Tibial nerve (tissue), 4 donors: ENCODE measurements around the gene CRYBB1. TPM values are rescaled to one million over a fixed set of nuclear protein-coding genes. Genes with fewer than 3 reads are reported as not detected.

ENCODE experiments used
- DNase-seq, 2 donors: peaks; one replicate each; pipeline ENCODE4 v3.0.0-alpha.2; 2019; ENCODE audit warnings: low spot score in 2 of 2
- H3K27ac ChIP-seq, 4 donors: fragments of 200-600 bp; sonication (generic) in 3 of 4; one replicate each; pipeline ENCODE4 v1.5.1; 2017 to 2019; ENCODE audit warnings: mild to moderate bottlenecking in 1 of 4
- H3K27me3 ChIP-seq, 2 donors: fragments of 200-600 bp; sonication (generic) in 1 of 2; one replicate each; pipeline versions ENCODE4 v1.5.1 to v1.6.0; 2017 to 2019
- H3K36me3 ChIP-seq, 3 donors: fragments of 200-600 bp; sonication (generic); one replicate each; pipeline ENCODE4 v1.5.1; 2018 to 2019
- H3K4me1 ChIP-seq, 4 donors: fragments of 200-600 bp; sonication (generic) in 3 of 4; one replicate each; pipeline ENCODE4 v1.5.1; 2017 to 2019
- H3K4me3 ChIP-seq, 4 donors: fragments of 200-600 bp; sonication (generic) in 3 of 4; one replicate each; pipeline ENCODE4 v1.5.1; 2017 to 2019; ENCODE audit warnings: mild to moderate bottlenecking in 1 of 4, moderate library complexity in 1 of 4
- H3K9me3 ChIP-seq, 4 donors: fragments of 200-600 bp; sonication (generic) in 3 of 4; one replicate each; pipeline ENCODE4 v1.5.1; 2017 to 2019
- EP300 ChIP-seq, 2 donors: sonication (generic); formaldehyde crosslinking; IDR thresholded peaks; one replicate each; pipeline ENCODE4 v1.6.1; 2017; ENCODE audit warnings: antibody characterized with exemption in 2 of 2, mild to moderate bottlenecking in 1 of 2
- POLR2A ChIP-seq, 2 donors: fragments of 450-650 bp; IDR thresholded peaks; one replicate each; pipeline ENCODE4 v1.6.1; 2017; ENCODE audit warnings: antibody characterized with exemption in 2 of 2, mild to moderate bottlenecking in 2 of 2, moderate library complexity in 2 of 2
- WGBS, 2 donors: methylation state at CpG; one replicate each; pipeline ENCODE4 v1.1.5; 2018; 5-methylcytosine and 5-hydroxymethylcytosine counted together
- total RNA-seq, 4 donors: library from RNA; depleted of rRNA; stranded (reverse); fragments of >200 nt; gene quantifications; one replicate each; pipeline ENCODE4 v1.1.0, GENCODE V29; 2016
- TF ChIP-seq, protein P1 (sequence below), 5 experiments: fragments of 200-600 bp in 3 of 5; fragments of 450-650 bp in 2 of 5; sonication (generic) in 3 of 5; IDR thresholded peaks; one replicate each; pipeline ENCODE4 v1.5.1; 2016 to 2019; ENCODE audit warnings: antibody characterized with exemption in 5 of 5, mild to moderate bottlenecking in 3 of 5, moderate library complexity in 2 of 5

CRYBB1 gene
- total RNA-seq, 4 donors from 2014 or later: 0.84 to 4.8 (median 1.8) TPM

DNA sequence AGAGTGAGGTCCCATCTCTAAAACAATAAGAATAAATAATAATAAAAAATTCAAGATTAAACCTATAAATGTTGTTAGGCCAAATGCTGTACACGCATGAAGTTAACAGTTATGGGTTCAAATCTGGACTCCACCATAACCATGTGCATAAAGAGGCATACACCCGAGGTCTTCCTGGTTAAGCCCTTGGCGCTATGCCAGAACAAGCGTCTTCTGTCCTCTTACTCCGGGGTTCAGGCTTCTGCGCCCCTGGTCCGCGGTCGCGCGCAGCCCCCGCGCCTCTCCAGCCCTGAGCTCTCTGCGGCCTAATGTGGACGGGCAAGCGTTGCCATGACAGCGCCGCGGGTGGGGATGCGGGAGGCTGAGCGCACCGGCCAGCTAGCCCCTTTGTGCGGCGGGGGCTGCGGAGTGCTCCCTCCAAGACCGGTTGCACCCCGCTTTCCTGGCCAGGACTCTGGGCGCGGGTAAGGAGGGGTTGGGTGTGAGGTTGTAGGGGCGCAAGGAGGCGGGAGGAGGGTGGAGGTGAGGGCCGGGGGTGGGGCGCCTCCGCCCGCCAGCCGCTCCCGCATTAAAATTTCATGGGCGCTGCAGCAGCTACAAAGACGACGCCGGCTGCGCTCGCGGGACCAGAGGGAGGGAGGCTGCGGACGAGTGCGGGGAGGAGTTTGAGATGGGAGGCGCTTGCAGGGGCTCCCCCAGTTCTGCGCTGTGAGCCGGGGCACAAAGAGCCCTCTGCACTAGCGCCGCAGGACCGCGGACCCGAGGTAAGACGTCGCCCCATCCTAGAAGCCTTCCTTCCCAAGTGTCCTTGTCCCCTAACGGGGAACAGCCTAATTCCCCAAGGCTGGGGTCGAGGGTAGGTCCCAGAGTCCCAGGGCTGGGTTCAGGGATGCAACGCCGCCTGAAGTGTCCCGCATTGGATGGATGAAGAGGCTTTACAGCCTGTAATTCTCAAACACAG lies 39.3 kb upstream of the CRYBB1 start, which contains the start of gene MIAT:
Gene MIAT, plus strand, starts transcription at position 698 of the 961 bp plus-strand sequence.
- no peaks in the 10 kb centered on the region for H3K36me3 ChIP-seq
- WGBS, 2 donors: 2 to 3% methylated on average over 49 to 60 of the region's 62 CpGs
- DNase-seq: no peak
- no peaks in the 10 kb centered on the region for H3K9me3 ChIP-seq
- H3K27ac ChIP-seq: no peak within 1 kb of the TSS
- peaks cover 0 to 25% (median 19%) of the 10 kb centered on the region in 4 donors for H3K4me1 ChIP-seq
- peak within 1 kb of the TSS in 3 of 4 donors; percentile 2 to 38 (median 31) for H3K4me3 ChIP-seq
- peaks cover 6 to 87% of the 10 kb centered on the region in 2 donors for H3K27me3 ChIP-seq
- TF ChIP-seq POLR2A (IDR thresholded peaks at IDR 0.05) (no peak), EP300 (IDR thresholded peaks at IDR 0.05) (no peak)
- TF ChIP-seq, protein P1, sequence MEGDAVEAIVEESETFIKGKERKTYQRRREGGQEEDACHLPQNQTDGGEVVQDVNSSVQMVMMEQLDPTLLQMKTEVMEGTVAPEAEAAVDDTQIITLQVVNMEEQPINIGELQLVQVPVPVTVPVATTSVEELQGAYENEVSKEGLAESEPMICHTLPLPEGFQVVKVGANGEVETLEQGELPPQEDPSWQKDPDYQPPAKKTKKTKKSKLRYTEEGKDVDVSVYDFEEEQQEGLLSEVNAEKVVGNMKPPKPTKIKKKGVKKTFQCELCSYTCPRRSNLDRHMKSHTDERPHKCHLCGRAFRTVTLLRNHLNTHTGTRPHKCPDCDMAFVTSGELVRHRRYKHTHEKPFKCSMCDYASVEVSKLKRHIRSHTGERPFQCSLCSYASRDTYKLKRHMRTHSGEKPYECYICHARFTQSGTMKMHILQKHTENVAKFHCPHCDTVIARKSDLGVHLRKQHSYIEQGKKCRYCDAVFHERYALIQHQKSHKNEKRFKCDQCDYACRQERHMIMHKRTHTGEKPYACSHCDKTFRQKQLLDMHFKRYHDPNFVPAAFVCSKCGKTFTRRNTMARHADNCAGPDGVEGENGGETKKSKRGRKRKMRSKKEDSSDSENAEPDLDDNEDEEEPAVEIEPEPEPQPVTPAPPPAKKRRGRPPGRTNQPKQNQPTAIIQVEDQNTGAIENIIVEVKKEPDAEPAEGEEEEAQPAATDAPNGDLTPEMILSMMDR (IDR thresholded peaks at IDR 0.05): no peak

DNA sequence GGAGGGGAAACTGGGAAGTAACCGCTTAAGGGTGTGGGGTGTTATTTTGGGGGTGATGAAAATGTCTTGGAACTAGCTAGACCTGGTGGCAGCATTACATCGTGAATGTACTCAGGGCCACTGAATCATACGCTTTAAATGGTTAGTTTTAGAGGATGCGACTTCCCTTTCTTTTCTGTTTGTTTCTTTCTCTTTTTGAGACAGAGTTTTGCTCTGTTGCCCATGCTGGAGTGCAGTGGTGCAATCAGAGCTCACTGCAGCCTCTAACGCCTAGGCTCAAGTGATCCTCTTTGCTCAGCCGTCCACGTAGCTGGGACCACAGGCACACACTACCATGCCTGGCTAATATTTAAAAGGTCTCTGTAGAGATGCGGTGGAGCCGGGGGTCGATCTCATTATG lies 34.0 kb upstream of the CRYBB1 start:
- Histone ChIP-seq H3K4me1 (peaks cover 0 to 5% (median under 1%) of the 10 kb centered on the region in 4 donors), H3K27me3 (peaks cover 0 to 81% of the 10 kb centered on the region in 2 donors), H3K9me3 (no peaks in the 10 kb centered on the region), H3K4me3 (no peak overlapping the region), H3K36me3 (no peaks in the 10 kb centered on the region), H3K27ac (no peak overlapping the region)
- 71 to 74% methylated on average over 10 of the region's 10 CpGs for WGBS, 2 donors
- no peak for TF ChIP-seq EP300 (IDR thresholded peaks at IDR 0.05)
- no peak for TF ChIP-seq POLR2A (IDR thresholded peaks at IDR 0.05)
- TF ChIP-seq, protein P1 (IDR thresholded peaks at IDR 0.05): no peak
- no peak for DNase-seq

DNA sequence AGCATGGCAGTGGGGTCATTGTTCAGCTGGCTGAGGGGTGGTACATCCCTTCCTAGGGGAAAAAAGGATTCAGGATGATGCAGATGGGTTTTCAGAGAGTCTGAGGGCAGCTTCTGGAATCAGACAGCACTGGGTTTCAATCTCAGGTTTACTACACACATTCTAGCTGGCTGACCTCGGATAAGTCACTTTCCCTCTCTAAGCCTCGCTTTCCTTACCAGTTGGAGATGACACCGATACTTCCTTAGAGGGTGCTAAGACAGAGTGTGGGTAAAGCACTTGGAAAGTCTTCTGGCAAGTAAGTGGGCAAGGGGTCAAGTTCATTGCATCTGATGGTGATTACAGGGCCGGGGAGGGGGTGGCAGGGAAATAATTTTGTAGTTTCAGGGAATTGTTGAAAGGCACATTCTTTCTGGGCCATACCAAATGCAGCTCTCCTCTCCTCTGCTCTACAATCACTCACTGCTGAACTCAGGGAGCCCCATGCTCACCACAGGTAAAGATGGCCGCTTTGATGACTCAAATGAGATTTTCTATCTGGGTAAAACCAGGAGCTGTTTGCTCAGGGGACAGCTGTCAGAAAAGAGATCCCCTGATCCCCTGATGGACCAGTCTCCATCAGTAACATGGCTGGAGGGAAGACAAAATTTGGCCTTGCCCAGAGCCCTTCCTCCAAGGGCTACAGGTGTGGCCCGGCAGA lies 33.0 kb upstream of the CRYBB1 start:
- TF ChIP-seq, protein P1 (IDR thresholded peaks at IDR 0.05): no peak
- TF ChIP-seq POLR2A (IDR thresholded peaks at IDR 0.05): no peak
- peaks cover 0 to 78% of the 10 kb centered on the region in 2 donors for H3K27me3 ChIP-seq
- no peaks in the 10 kb centered on the region for H3K9me3 ChIP-seq
- H3K4me3 ChIP-seq: no peak overlapping the region
- H3K36me3 ChIP-seq: no peaks in the 10 kb centered on the region
- H3K27ac ChIP-seq: no peak overlapping the region
- peaks cover 0 to 5% (median 0%) of the 10 kb centered on the region in 4 donors for H3K4me1 ChIP-seq
- 75 to 90% methylated on average over 6 of the region's 6 CpGs for WGBS, 2 donors
- DNase-seq: no peak

DNA sequence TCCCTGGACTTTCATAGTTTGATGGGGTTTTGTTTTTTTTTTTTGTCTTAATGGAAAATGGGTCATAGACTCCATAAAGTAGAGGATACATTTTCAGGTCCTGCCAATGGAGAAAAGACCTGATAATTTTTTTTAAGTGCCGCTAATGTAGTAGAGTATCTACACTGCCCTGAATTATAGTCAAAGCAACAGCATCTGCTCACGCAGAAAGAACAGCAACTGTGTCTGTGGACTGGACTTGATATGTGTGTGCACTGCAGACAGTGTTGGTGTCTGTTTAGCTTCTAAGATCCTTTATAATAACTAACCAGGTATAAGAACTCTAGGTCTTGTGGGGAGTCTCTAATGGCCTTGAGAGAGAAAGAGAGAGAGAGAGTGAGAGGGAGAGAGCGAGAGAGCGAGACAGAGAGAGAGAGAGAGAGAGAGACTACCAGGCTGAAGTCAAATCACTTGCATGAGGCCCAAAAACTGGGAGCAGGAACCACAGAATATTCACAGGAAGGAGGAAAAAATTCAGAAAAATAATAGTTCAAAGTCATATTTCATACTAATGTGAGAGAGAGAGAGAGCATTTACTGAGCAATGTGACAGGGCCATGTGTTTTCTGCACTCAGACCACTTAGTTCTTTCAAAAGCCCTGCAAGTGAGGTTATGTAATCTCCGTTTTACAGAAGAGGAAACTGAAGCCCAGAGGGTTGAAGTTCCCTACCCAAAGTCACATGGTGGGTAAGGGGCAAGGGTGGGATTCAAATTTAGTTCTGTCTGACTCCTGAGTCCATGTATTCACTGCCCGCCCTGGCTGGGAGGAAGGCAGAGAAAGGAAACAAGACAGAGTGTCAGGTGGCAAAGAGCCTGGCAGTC lies 30.9 kb upstream of the CRYBB1 start:
- 64% methylated on average over 6 of the region's 6 CpGs for WGBS, 2 donors
- DNase-seq: no peak
- Histone ChIP-seq H3K36me3 (no peaks in the 10 kb centered on the region), H3K27me3 (peaks cover 0 to 79% of the 10 kb centered on the region in 2 donors), H3K4me1 (peaks cover 0 to 11% (median 2%) of the 10 kb centered on the region in 4 donors), H3K27ac (no peak overlapping the region), H3K4me3 (no peak overlapping the region), H3K9me3 (no peaks in the 10 kb centered on the region)
- TF ChIP-seq, protein P1 (IDR thresholded peaks at IDR 0.05): no peak
- TF ChIP-seq POLR2A (IDR thresholded peaks at IDR 0.05): no peak
